ENCODE measurements around the gene PSMG1.

PSMG1 gene

DNA sequence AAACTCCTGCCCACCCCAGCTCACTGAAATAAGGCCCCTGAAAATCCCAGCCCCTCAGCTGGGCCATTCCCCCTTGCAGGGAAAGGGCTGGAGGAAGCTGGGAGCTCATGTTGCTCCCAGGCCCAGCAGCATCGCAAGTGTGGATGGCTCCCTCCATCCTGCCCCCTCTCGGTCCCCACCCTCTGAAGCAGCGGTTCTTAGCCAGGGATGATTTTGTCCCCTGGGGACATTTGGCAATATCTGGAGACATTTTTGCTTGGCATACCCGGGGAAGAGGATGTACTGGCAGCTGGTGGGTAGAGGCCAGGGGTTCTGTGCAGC lies 56.8 kb downstream of the PSMG1 start:
- Histone ChIP-seq H3K27ac (ENCODE audit: low read depth, low read length) (no peak overlapping the region), H3K9ac (ENCODE audit: low read depth in 1 of 2, low read length in 2 of 2) (no peak overlapping the region), H3K4me3 (ENCODE audit: low read depth in 1 of 2, low read length in 2 of 2) (no peak overlapping the region), H3K9me3 (ENCODE audit: control insufficient read depth in 1 of 2, low read length in 2 of 2) (peaks cover 0 to 5% of the 10 kb centered on the region in 2 donors), H3K27me3 (ENCODE audit: control insufficient read depth in 1 of 2, insufficient read depth in 2 of 2, low read length in 2 of 2) (no peaks in the 10 kb centered on the region), H3K36me3 (ENCODE audit: control insufficient read depth in 1 of 2, insufficient read depth in 2 of 2, low read length in 2 of 2) (no peaks in the 10 kb centered on the region), H3K4me1 (ENCODE audit: control insufficient read depth in 1 of 2, insufficient read depth in 2 of 2, low read length in 2 of 2) (peaks cover 5 to 7% of the 10 kb centered on the region in 2 donors)

DNA sequence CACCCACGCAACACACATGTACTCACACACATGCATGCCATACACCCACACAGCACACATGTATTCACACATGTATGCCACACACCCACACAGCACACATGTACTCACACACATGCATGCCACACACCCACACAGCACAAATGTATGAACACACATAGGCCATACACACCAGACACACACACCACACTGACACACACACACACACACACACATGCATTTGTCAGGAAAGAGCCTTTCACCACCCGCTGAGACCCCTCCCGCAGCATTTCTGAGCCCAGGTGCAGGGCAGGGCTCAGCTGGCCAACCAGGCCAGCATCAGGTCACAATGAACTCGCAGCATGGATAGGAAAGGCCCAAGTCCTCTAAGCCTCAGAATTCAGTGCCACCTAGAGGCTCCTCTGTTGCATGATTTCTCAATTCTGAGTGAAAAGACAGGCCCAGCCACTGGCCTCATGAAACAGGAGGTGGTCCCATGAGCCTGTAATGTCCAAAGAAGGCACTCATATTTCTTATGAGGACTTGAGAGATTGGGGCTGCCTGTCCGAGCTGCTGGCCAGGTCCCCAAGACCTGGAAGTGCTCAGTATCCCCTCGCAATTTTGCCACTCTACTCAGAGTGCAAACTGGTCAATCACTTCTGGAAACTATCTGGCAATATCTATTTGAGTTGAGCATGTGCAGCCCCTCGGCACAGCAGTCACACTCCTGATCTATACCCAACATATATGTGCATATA lies 57.3 kb downstream of the PSMG1 start:
- no peaks in the 10 kb centered on the region for H3K36me3 ChIP-seq (ENCODE audit: control insufficient read depth in 1 of 2, insufficient read depth in 2 of 2, low read length in 2 of 2)
- peak overlapping the region in 1 of 2 donors; percentile 35 for H3K9ac ChIP-seq (ENCODE audit: low read depth in 1 of 2, low read length in 2 of 2)
- peaks cover 5 to 7% of the 10 kb centered on the region in 2 donors for H3K4me1 ChIP-seq (ENCODE audit: control insufficient read depth in 1 of 2, insufficient read depth in 2 of 2, low read length in 2 of 2)
- H3K27ac ChIP-seq (ENCODE audit: low read depth, low read length) = no peak overlapping the region
- no peaks in the 10 kb centered on the region for H3K9me3 ChIP-seq (ENCODE audit: control insufficient read depth in 1 of 2, low read length in 2 of 2)
- no peak overlapping the region for H3K4me3 ChIP-seq (ENCODE audit: low read depth in 1 of 2, low read length in 2 of 2)
- no peaks in the 10 kb centered on the region for H3K27me3 ChIP-seq (ENCODE audit: control insufficient read depth in 1 of 2, insufficient read depth in 2 of 2, low read length in 2 of 2)

Measured in duodenal mucosa (tissue), 2 donors.